NOMO-1 (cell line): Measurements from ENCODE around the gene ASPSCR1.

ENCODE experiments used
- DNase-seq, 2 experiments: peaks; one replicate each; lab custom pipeline; 2025; ENCODE audit not compliant: unreplicated experiment in 2 of 2; lab: John Stamatoyannopoulos, UW

The ASPSCR1 gene

DNA sequence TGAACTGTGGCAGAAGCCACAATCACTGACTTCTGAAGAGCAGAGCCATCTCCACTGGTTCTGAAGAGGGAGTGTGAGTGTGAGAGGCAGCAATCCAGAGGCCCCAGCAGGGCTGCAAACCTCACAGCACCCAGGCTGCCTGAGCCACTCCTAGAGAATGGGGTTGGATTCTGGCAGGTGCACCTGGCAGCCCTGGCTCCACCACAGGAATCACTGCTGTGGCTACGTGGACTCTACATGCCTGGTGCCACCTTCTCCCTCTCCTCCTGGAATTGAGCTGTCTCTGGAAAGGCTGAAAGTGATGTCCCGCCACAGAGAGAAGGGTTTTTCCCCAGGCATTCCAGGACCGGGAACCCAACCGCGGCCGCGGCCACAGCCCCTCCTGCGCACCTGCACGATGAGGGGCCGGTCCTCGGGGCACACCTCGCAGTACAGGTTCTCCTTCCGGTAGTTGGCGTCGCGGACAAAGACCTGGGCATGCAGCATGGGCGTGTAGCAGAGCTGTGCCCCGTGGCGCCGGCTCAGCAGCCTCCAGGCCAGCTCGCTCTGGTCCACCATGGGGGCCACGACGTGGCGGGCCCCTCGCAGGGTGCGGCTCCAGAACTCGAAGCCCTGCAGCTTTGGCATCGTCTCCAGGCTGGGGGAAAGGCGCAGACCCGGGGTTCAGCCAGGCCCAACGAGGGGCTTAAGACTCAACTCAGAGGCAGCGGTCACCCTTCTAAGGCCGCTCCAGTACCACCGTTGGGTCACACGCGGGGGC lies 87.2 kb downstream of the ASPSCR1 start:
- DNase-seq, result peak in 1 of 2 experiments; percentile 5

DNA sequence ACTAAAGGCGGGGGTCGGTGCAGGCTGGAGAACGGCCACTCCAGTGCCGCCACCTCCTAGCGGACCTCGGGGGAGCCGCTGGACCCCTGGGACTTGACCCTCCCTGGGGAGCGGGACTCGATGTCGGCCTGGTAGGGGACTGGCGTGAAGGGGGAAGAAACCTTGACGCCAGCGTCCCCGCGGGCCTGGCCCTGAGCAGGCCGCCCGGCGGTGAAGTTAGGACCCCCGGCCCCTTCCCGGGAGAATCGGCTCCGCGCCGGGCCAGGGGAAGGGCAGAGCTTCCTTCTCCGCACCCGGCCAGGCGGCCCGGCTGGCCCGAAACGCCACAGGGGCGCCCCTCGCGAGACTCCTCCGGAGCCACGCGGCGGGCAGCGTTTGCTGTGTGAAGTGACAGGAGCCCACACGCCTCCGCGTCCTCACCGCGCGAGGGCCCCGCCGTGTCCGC lies 87.8 kb downstream of the ASPSCR1 start:
- no peak for DNase-seq

DNA sequence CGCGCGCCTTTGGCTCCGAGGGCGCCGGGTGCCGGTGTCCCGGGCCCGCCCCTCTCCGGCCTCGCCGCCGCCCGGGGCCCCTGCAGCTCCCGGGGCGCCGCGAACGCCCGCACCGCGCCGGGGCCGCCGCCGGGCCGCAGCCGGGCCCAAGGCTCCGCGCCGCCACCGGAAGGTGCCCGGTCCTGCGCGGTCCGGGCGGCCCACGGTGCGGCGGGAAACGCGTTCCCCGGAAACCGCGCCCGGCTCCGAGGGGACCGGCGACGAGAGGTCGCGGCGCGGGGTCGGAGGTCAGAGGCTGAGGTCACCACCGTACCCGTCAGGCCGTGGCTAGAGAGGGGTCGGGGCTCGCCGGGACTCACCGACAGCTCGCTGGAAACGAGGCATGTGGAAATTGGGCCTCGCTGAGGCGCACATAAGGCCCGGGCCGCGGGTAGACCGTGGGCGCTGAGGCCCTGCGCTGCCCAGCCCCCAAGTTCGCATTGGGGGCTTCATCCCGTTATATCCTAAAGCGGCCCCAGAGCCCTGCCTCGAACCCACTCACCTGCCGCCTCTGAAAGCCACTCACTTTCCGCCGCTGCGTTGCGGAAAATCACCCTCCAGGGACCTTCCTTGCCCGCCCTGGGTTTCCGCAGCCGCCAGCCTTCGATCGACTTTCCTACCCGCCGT lies 88.3 kb downstream of the ASPSCR1 start, which contains the start of gene DUS1L:
DUS1L (minus strand) TSS at position 167 of the 666 bp plus-strand sequence. CDS start 745 bp downstream, outside the sequence.
- peak; percentile 22 to 42 for DNase-seq
